GM23338 (cell line): ENCODE measurements around the gene MRPS18C. TPM values are rescaled to one million over a fixed set of nuclear protein-coding genes. Genes with fewer than 3 reads are reported as not detected.

Experiments used
- ATAC-seq: fragments of 200-7000 bp; cut with Tn5 transposase; 3 replicates; pipeline ENCODE4 v1.9.1; 2020
- DNase-seq: peaks from one replicate; pipeline ENCODE4 v3.0.0-alpha.2; 2015; ENCODE audit warnings: low spot score
- H2AFZ ChIP-seq: fragments of 200-600 bp; sonication (generic); 2 replicates; pipeline ENCODE4 v1.8.0; 2016; ENCODE audit warnings: antibody characterized with exemption, mild to moderate bottlenecking, moderate library complexity
- H3F3A ChIP-seq: fragments of 200-600 bp; sonication (generic); replicated peaks from 2 replicates; pipeline ENCODE4 v1.8.0; 2017; ENCODE audit warnings: antibody characterized with exemption, mixed run types, low read depth
- H3K27ac ChIP-seq: fragments of 200-600 bp; sonication (generic); 2 replicates; pipeline ENCODE4 v1.6.1; 2016; ENCODE audit warnings: low read depth
- H3K27me3 ChIP-seq: fragments of 200-600 bp; sonication (generic); 2 replicates; pipeline ENCODE4 v1.8.0; 2016; ENCODE audit warnings: mild to moderate bottlenecking, mixed run types, moderate library complexity; ENCODE audit not compliant: insufficient read depth
- H3K36me3 ChIP-seq: fragments of 200-600 bp; sonication (generic); 2 replicates; pipeline ENCODE4 v1.8.0; 2016; ENCODE audit warnings: mild to moderate bottlenecking; ENCODE audit not compliant: insufficient read depth
- H3K4me1 ChIP-seq: fragments of 200-600 bp; sonication (generic); 2 replicates; pipeline ENCODE4 v1.8.0; 2016; ENCODE audit warnings: mild to moderate bottlenecking, moderate library complexity; ENCODE audit not compliant: insufficient read depth
- H3K4me2 ChIP-seq: fragments of 200-600 bp; sonication (generic); 2 replicates; pipeline ENCODE4 v1.7.1; 2017; ENCODE audit warnings: mixed run types
- H3K4me3 ChIP-seq: fragments of 200-600 bp; sonication (generic); 2 replicates; pipeline ENCODE4 v1.6.1; 2016; ENCODE audit warnings: mixed run types
- H3K79me2 ChIP-seq: fragments of 200-600 bp; sonication (generic); replicated peaks from 2 replicates; pipeline ENCODE4 v1.8.0; 2017; ENCODE audit warnings: mild to moderate bottlenecking; ENCODE audit not compliant: insufficient read depth
- H3K9me2 ChIP-seq: fragments of 200-600 bp; sonication (generic); 2 replicates; pipeline ENCODE4 v1.8.0; 2017; ENCODE audit not compliant: insufficient read depth
- H4K20me1 ChIP-seq: fragments of 200-600 bp; sonication (generic); replicated peaks from 2 replicates; pipeline ENCODE4 v1.8.0; 2017; ENCODE audit warnings: mild to moderate bottlenecking; ENCODE audit not compliant: insufficient read depth
- H3K27ac Mint-ChIP-seq: 2 replicates; pipeline ENCODE4 v1.8.0; 2020; ENCODE audit warnings: inconsistent platforms, mild to moderate bottlenecking, moderate library complexity, mixed read lengths
- H3K27me3 Mint-ChIP-seq: 3 replicates; pipeline ENCODE4 v1.8.0; 2022; ENCODE audit warnings: low read depth, mild to moderate bottlenecking, moderate library complexity, mixed read lengths, inconsistent platforms; ENCODE audit not compliant: insufficient read depth, poor library complexity
- H3K36me3 Mint-ChIP-seq: 3 replicates; pipeline ENCODE4 v1.8.0; 2021; ENCODE audit warnings: low read depth, mild to moderate bottlenecking, inconsistent platforms, moderate library complexity, mixed read lengths
- H3K4me1 Mint-ChIP-seq: 3 replicates; pipeline ENCODE4 v1.8.0; 2020; ENCODE audit warnings: mild to moderate bottlenecking, inconsistent platforms, mixed read lengths
- H3K4me3 Mint-ChIP-seq: 3 replicates; pipeline ENCODE4 v1.8.0; 2021; ENCODE audit warnings: moderate library complexity, mild to moderate bottlenecking, inconsistent platforms, mixed read lengths
- H3K9me3 Mint-ChIP-seq: 3 replicates; pipeline ENCODE4 v1.8.0; 2020; ENCODE audit warnings: moderate library complexity, mild to moderate bottlenecking, inconsistent platforms, mixed read lengths
- CREB1 ChIP-seq: fragments of 250-450 bp; sonication (Bioruptor Pico); IDR thresholded peaks from 2 replicates; pipeline ENCODE4 v1.5.0; 2020; ENCODE audit warnings: low read depth, mild to moderate bottlenecking, moderate library complexity
- ETS1 ChIP-seq: IDR thresholded peaks from 2 replicates; pipeline ENCODE4 v1.6.1; 2016; ENCODE audit warnings: antibody characterized with exemption
- EZH2 ChIP-seq: fragments of 200-600 bp; sonication (generic); IDR thresholded peaks from one replicate; pipeline ENCODE4 v1.8.0; 2017; ENCODE audit warnings: antibody characterized with exemption, mild to moderate bottlenecking, low read depth; ENCODE audit not compliant: unreplicated experiment
- EZH2phosphoT487 ChIP-seq: fragments of 200-600 bp; sonication (generic); IDR thresholded peaks from one replicate; pipeline ENCODE4 v1.8.1; 2018; ENCODE audit warnings: antibody characterized with exemption; ENCODE audit not compliant: unreplicated experiment
- NANOG ChIP-seq: IDR thresholded peaks from 2 replicates; pipeline ENCODE4 v1.6.1; 2016; ENCODE audit warnings: antibody characterized with exemption, borderline replicate concordance
- STAT1 ChIP-seq: IDR thresholded peaks from one replicate; pipeline ENCODE4 v1.6.1; 2016; ENCODE audit warnings: antibody characterized with exemption; ENCODE audit not compliant: unreplicated experiment
- ZNF114 ChIP-seq: fragments of 250-450 bp; sonication (Bioruptor Pico); IDR thresholded peaks from 2 replicates; pipeline ENCODE4 v1.5.0; 2020; ENCODE audit warnings: mild to moderate bottlenecking, moderate library complexity
- ZNF462 ChIP-seq: fragments of 250-450 bp; sonication (Bioruptor Pico); IDR thresholded peaks from 2 replicates; pipeline ENCODE4 v1.5.0; 2020; ENCODE audit warnings: mild to moderate bottlenecking, moderate library complexity
- polyA plus RNA-seq: library from polyadenylated mRNA; unstranded; fragments of >200 nt; fragmentation: Nextera tagmentation; extraction: Ambion mirVana; gene quantifications from 2 replicates; pipeline ENCODE4 v1.2.1, GENCODE V29; 2016
- total RNA-seq: library from RNA; depleted of rRNA; stranded (reverse); fragments of >200 nt; shearing (Covaris generic); gene quantifications from 2 replicates; pipeline ENCODE4 v1.2.3, GENCODE V29; 2014

The MRPS18C gene
- total and polyA plus RNA-seq, 2 experiments from 2014 or later: 26.8 to 197 TPM

GRCh38 chr4:83456184-83456501, 285 bp downstream of the MRPS18C start (continued):
- no peak for TF ChIP-seq ZNF462
- TF ChIP-seq ETS1: no peak
- TF ChIP-seq EZH2: no peak
- TF ChIP-seq STAT1: no peak
- TF ChIP-seq ZNF114 (CRISPR knock-in tag): no peak
- no peak for TF ChIP-seq CREB1 (CRISPR knock-in tag)

- Histone ChIP-seq H2AFZ (no peak overlapping the region), H3K9me2 (no peaks in the 10 kb centered on the region), H4K20me1 (no peaks in the 10 kb centered on the region), H3K27ac (no peak overlapping the region), H3K4me3 (no peak overlapping the region), H3K4me2 (no peak overlapping the region), H3F3A (no peaks in the 10 kb centered on the region), H3K79me2 (no peaks in the 10 kb centered on the region), H3K27me3 (no peaks in the 10 kb centered on the region), H3K36me3 (peaks cover 6% of the 10 kb centered on the region), H3K4me1 (no peaks in the 10 kb centered on the region)
- Mint-ChIP-seq H3K4me3 (no peak overlapping the region), H3K27ac (no peak overlapping the region), H3K27me3 (no peaks in the 10 kb centered on the region), H3K36me3 (peaks cover 12% of the 10 kb centered on the region; the same call in 1 of the 3 replicates), H3K9me3 (no peaks in the 10 kb centered on the region), H3K4me1 (no peaks in the 10 kb centered on the region)
- ATAC-seq (no peak), DNase-seq (no peak)
- no peak for TF ChIP-seq ZNF114 (CRISPR knock-in tag)
- no peak for TF ChIP-seq ZNF462
- no peak for TF ChIP-seq NANOG
- no peak for TF ChIP-seq EZH2phosphoT487
Observed at GRCh38 chr4:83473423-83473822, 17.6 kb downstream of the MRPS18C start.
